ENCODE measurements around the gene PABPC1L2B.
"Not testable (repeated sequence)": the region's sequence is repeated elsewhere in the genome, so short reads cannot be mapped to it uniquely, and the experiment has no call there.

PABPC1L2B gene

GRCh38 chrX:73002733-73003132, at the start of gene PABPC1L2B:
TSS of gene PABPC1L2B (plus strand) at chrX:73002939. CDS start at chrX:73003643, 704 bp downstream.
- not testable (repeated sequence) for H3K9me3 Mint-ChIP-seq; H3K27me3 Mint-ChIP-seq (ENCODE audit: low read depth); H3K27ac Mint-ChIP-seq; H3K4me1 Mint-ChIP-seq; H3K4me3 Mint-ChIP-seq; H3K36me3 Mint-ChIP-seq (ENCODE audit: low read depth)

DNA sequence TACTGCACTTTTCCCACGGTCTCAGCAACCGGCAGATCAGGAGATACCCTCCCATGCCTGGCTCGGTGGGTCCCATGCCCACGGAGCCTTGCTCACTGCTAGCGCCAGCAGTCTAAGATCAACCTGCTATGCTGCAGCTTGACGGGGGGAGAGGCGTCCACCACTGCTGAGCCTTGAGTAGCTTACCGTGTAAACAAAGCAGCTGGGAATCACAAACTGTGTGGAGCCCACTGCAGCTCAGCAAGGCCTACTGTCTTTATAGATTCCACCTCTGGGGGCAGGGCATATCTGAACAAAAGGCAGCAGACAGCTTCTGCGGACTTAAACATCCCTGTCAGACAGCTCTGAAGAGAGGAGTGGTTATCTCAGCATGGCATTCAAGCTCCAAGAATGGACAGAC, 42.8 kb upstream of the PABPC1L2B start:
- H3K9me3 Mint-ChIP-seq; H3K4me3 Mint-ChIP-seq; H3K27me3 Mint-ChIP-seq (ENCODE audit: low read depth); H3K4me1 Mint-ChIP-seq; H3K27ac Mint-ChIP-seq; H3K36me3 Mint-ChIP-seq (ENCODE audit: low read depth): not testable (repeated sequence)

- H3K4me3 Mint-ChIP-seq; H3K27me3 Mint-ChIP-seq (ENCODE audit: low read depth); H3K4me1 Mint-ChIP-seq; H3K27ac Mint-ChIP-seq; H3K36me3 Mint-ChIP-seq (ENCODE audit: low read depth); H3K9me3 Mint-ChIP-seq: not testable (repeated sequence)
These were observed 30.9 kb upstream of the PABPC1L2B start for GRCh38 chrX:72971859-72972258.

DNA sequence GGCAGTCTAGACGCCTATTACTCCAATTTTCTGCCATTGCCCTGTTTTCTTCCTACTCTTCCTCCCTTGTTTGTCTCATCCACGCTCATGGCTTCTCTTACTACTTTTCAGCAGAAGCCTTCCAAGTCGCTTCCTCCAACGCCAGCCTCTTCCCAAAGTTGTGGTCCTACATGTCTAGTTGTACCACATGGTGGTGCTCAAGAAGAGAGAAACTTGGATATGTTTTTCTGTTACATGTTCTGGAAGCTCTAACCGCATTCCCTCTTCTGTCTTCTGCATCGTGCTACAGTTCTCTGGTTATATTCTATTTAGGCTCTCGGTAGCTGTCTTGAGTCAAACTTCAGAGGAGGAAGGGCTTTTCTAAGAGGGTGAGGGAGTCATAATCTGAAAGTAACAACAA, 27.9 kb upstream of the PABPC1L2B start:
- H3K4me1 Mint-ChIP-seq; H3K27ac Mint-ChIP-seq; H3K9me3 Mint-ChIP-seq; H3K4me3 Mint-ChIP-seq; H3K27me3 Mint-ChIP-seq (ENCODE audit: low read depth); H3K36me3 Mint-ChIP-seq (ENCODE audit: low read depth): not testable (repeated sequence)

- H3K4me3 Mint-ChIP-seq; H3K27ac Mint-ChIP-seq; H3K36me3 Mint-ChIP-seq (ENCODE audit: low read depth); H3K4me1 Mint-ChIP-seq; H3K27me3 Mint-ChIP-seq (ENCODE audit: low read depth): not testable (repeated sequence)
- H3K9me3 Mint-ChIP-seq = peaks cover 24% of the 10 kb centered on the region
These were observed 21.8 kb upstream of the PABPC1L2B start for GRCh38 chrX:72980894-72981469.

- not testable (repeated sequence) for H3K4me3 Mint-ChIP-seq; H3K9me3 Mint-ChIP-seq; H3K27ac Mint-ChIP-seq; H3K36me3 Mint-ChIP-seq (ENCODE audit: low read depth); H3K4me1 Mint-ChIP-seq; H3K27me3 Mint-ChIP-seq (ENCODE audit: low read depth)
These were observed 1.3 kb downstream of the PABPC1L2B start for GRCh38 chrX:73004032-73004431.

GRCh38 chrX:73021361-73022092, 18.8 kb downstream of the PABPC1L2B start:
- Mint-ChIP-seq H3K9me3 (peaks cover 47% of the 10 kb centered on the region), H3K36me3 (ENCODE audit: low read depth) (peaks cover 3% of the 10 kb centered on the region), H3K27me3 (ENCODE audit: low read depth) (no peaks in the 10 kb centered on the region), H3K4me3 (no peak overlapping the region), H3K4me1 (no peaks in the 10 kb centered on the region), H3K27ac (no peak overlapping the region)
- TF ChIP-seq, protein P1, sequence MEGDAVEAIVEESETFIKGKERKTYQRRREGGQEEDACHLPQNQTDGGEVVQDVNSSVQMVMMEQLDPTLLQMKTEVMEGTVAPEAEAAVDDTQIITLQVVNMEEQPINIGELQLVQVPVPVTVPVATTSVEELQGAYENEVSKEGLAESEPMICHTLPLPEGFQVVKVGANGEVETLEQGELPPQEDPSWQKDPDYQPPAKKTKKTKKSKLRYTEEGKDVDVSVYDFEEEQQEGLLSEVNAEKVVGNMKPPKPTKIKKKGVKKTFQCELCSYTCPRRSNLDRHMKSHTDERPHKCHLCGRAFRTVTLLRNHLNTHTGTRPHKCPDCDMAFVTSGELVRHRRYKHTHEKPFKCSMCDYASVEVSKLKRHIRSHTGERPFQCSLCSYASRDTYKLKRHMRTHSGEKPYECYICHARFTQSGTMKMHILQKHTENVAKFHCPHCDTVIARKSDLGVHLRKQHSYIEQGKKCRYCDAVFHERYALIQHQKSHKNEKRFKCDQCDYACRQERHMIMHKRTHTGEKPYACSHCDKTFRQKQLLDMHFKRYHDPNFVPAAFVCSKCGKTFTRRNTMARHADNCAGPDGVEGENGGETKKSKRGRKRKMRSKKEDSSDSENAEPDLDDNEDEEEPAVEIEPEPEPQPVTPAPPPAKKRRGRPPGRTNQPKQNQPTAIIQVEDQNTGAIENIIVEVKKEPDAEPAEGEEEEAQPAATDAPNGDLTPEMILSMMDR (IDR thresholded peaks at IDR 0.05; ENCODE audit: unreplicated experiment in 3 of 3) = no peak

DNA sequence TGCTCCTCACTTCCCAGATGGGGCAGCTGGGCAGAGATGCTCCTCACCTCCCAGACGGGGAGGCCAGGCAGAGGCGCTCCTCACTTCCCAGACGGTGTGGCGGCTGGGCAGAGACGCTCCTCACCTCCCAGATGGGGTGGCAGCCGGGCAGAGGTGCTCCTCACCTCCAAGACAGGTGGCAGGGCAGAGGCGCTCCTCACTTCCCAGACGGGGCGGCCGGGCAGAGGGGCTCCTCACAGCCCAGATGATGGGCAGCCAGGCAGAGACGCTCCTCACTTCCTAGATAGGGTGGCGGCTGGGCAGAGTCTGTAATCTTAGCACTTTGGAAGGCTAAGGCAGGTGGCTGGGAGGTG, 19.3 kb downstream of the PABPC1L2B start:
- H3K27me3 Mint-ChIP-seq (ENCODE audit: low read depth); H3K27ac Mint-ChIP-seq; H3K4me3 Mint-ChIP-seq; H3K4me1 Mint-ChIP-seq; H3K36me3 Mint-ChIP-seq (ENCODE audit: low read depth): not testable (repeated sequence)
- H3K9me3 Mint-ChIP-seq = peaks cover 48% of the 10 kb centered on the region

DNA sequence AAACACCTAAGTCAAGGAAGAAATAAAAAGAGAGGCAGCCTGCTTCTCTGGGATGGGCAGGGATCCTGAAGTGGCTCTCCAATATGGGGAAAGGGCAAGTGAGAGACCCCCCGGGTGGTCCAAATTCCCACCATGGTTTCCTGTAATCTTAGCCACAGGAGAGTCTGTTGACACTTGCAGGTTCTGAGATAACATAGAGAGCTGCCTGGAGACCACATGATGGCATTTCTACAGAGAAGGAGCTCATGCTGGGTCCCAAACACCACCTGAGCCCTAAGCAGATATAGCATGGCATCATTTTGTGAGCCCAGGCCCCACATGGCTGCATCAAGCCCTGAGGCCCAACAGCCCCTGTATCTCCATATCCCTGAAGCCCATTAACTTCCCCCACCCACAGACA, 26.1 kb downstream of the PABPC1L2B start:
- TF ChIP-seq, protein P1 (IDR thresholded peaks at IDR 0.05; ENCODE audit: unreplicated experiment in 3 of 3) = no peak
- Mint-ChIP-seq H3K9me3 (peaks cover 29% of the 10 kb centered on the region), H3K27ac (no peak overlapping the region), H3K27me3 (ENCODE audit: low read depth) (no peaks in the 10 kb centered on the region), H3K36me3 (ENCODE audit: low read depth) (no peaks in the 10 kb centered on the region), H3K4me1 (no peaks in the 10 kb centered on the region), H3K4me3 (no peak overlapping the region)
